HG03175 (cell line): ENCODE data around the gene DHX32.
"Not testable (repeated sequence)": the region's sequence is repeated elsewhere in the genome, so short reads cannot be mapped to it uniquely, and the experiment has no call there.

ENCODE experiments used
- ATAC-seq: cut with Tn5 transposase; IDR thresholded peaks from one replicate; pipeline ENCODE4 v1.9.1; 2021; ENCODE audit warnings: mild to moderate bottlenecking, moderate library complexity; ENCODE audit not compliant: unreplicated experiment

Gene DHX32

GRCh38 chr10:125881192-125881591 is at the start of gene DHX32:
DHX32 (minus strand) TSS chr10:125881292; CDS start chr10:125880824, 468 bp downstream.
- no peak for ATAC-seq

GRCh38 chr10:125929618-125930017 is 48.5 kb upstream of the DHX32 start:
- no peak for ATAC-seq

GRCh38 chr10:125928928-125929585 is 48.0 kb upstream of the DHX32 start:
- ATAC-seq, result no peak

- ATAC-seq, result not testable (repeated sequence)
Measured at GRCh38 chr10:125927265-125927664, 46.2 kb upstream of the DHX32 start.

GRCh38 chr10:125926247-125926646 is 45.2 kb upstream of the DHX32 start:
- ATAC-seq, result no peak

- no peak for ATAC-seq
Measured at GRCh38 chr10:125925262-125925834, 44.3 kb upstream of the DHX32 start.

GRCh38 chr10:125921643-125922306 is 40.7 kb upstream of the DHX32 start:
- not testable (repeated sequence) for ATAC-seq

GRCh38 chr10:125917704-125918361 is 36.7 kb upstream of the DHX32 start:
- not testable (repeated sequence) for ATAC-seq

GRCh38 chr10:125916977-125917376 is 35.9 kb upstream of the DHX32 start:
- no peak for ATAC-seq

- ATAC-seq, result not testable (repeated sequence)
Measured at GRCh38 chr10:125913277-125913676, 32.2 kb upstream of the DHX32 start.

- ATAC-seq, result no peak
Measured at GRCh38 chr10:125911990-125912389, 30.9 kb upstream of the DHX32 start.

GRCh38 chr10:125911145-125911544 is 30.1 kb upstream of the DHX32 start:
- no peak for ATAC-seq

GRCh38 chr10:125909491-125909890 is 28.4 kb upstream of the DHX32 start:
- not testable (repeated sequence) for ATAC-seq

GRCh38 chr10:125908813-125909212 is 27.7 kb upstream of the DHX32 start:
- ATAC-seq, result not testable (repeated sequence)

- not testable (repeated sequence) for ATAC-seq
Measured at GRCh38 chr10:125907598-125907997, 26.5 kb upstream of the DHX32 start.

- not testable (repeated sequence) for ATAC-seq
Measured at GRCh38 chr10:125905069-125905994, 24.2 kb upstream of the DHX32 start.

GRCh38 chr10:125903135-125903640 is 22.1 kb upstream of the DHX32 start:
- not testable (repeated sequence) for ATAC-seq

- ATAC-seq, result not testable (repeated sequence)
Measured at GRCh38 chr10:125900963-125901362, 19.9 kb upstream of the DHX32 start.

- ATAC-seq, result not testable (repeated sequence)
Measured at GRCh38 chr10:125897317-125897716, 16.2 kb upstream of the DHX32 start.
